HG02938 (cell line): Measurements from ENCODE around the gene S100A4.

Source experiments
- ATAC-seq: cut with Tn5 transposase; IDR thresholded peaks from one replicate; pipeline ENCODE4 v1.9.1; 2021; ENCODE audit warnings: mild to moderate bottlenecking, moderate library complexity; ENCODE audit not compliant: unreplicated experiment

S100A4 gene

GRCh38 chr1:153513023-153513422, 32.6 kb downstream of the S100A4 start:
- no peak for ATAC-seq

GRCh38 chr1:153510984-153511410, 34.6 kb downstream of the S100A4 start:
- ATAC-seq = no peak

GRCh38 chr1:153509729-153510354, 35.8 kb downstream of the S100A4 start:
- ATAC-seq = no peak

GRCh38 chr1:153509036-153509435, 36.6 kb downstream of the S100A4 start:
- ATAC-seq = no peak

- no peak for ATAC-seq
Observed at GRCh38 chr1:153507926-153508583, 37.6 kb downstream of the S100A4 start.

GRCh38 chr1:153506831-153507413, 38.7 kb downstream of the S100A4 start:
- ATAC-seq = no peak

- ATAC-seq = no peak
Observed at GRCh38 chr1:153506386-153506785, 39.2 kb downstream of the S100A4 start.

- ATAC-seq = no peak
Observed at GRCh38 chr1:153505576-153505975, 40.0 kb downstream of the S100A4 start.

- no peak for ATAC-seq
Observed at GRCh38 chr1:153503766-153504165, 41.8 kb downstream of the S100A4 start.

GRCh38 chr1:153498746-153499145, 46.9 kb downstream of the S100A4 start:
- ATAC-seq = no peak

- no peak for ATAC-seq
Observed at GRCh38 chr1:153495536-153495935, 50.1 kb downstream of the S100A4 start.

- ATAC-seq = no peak
Observed at GRCh38 chr1:153494976-153495535, 50.5 kb downstream of the S100A4 start.
